ENCODE results near the gene SMG6.

SMG6 gene

GRCh38 chr17:2120586-2121335 is 182.8 kb downstream of the SMG6 start:
- TF ChIP-seq GATA1 (IDR thresholded peaks at IDR 0.05; ENCODE audit: low read depth, low read length) (no peak), POLR2A (IDR thresholded peaks at IDR 0.05; ENCODE audit: low read length) (no peak)
- no peak for DNase-seq

DNA sequence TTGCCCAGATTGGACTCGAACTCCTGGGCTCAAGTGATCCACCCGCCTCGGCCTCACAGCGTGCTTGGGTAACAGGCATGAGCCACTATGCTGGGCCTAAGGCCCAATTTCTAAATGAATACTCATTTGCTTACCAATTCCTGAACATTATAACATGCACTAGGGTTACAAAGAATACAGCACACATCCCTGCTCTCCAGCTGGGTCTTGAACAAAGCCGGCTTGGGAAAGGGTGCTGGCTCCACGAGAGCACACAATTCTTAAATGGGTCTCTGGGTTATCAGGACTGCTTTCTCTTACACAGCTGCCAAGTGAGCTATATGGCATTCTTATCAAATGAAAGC is 190.3 kb downstream of the SMG6 start:
- DNase-seq = no peak
- TF ChIP-seq POLR2A (IDR thresholded peaks at IDR 0.05; ENCODE audit: low read length) = no peak
- no peak for TF ChIP-seq GATA1 (IDR thresholded peaks at IDR 0.05; ENCODE audit: low read depth, low read length)

DNA sequence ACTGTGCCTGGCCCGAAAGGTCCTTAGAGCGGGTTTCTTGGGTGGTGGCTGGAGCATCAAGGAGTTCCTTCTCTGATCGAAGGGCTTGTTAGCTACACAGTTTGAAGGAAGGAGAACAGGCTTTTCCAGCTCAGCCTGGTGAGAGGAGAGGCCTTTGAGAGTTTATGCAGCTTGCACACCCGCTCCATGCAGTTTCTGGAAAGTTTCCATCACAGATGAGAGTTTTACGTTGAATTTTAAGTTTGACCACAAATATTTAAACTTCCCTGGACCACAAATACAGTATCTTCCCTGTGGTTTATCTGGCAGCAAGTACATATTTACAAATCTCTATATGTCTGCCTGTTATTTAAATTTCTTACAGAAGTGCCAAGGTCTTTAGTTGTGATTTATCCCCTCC is 191.9 kb downstream of the SMG6 start:
- no peak for DNase-seq
- TF ChIP-seq POLR2A (IDR thresholded peaks at IDR 0.05; ENCODE audit: low read length) (no peak), GATA1 (IDR thresholded peaks at IDR 0.05; ENCODE audit: low read depth, low read length) (no peak)

DNA sequence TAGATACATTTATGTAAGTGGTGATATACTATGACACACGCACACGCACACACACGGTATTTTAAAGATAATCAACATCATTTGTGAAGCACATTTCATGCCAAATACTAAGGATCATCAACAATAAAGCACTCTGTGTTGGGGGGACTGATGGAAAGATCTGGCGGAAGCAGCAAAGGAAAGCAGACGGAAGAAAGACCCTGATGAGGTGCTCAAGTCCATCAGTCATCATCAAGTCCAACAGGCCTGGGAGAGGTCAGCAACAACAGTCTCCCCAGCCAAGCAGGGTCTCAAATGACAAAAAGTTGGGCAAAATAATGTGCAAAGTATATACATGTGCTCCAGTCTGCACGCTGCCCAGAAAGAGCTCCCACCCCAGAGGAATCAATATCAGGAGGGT is 193.1 kb downstream of the SMG6 start:
- no peak for TF ChIP-seq POLR2A (IDR thresholded peaks at IDR 0.05; ENCODE audit: low read length)
- TF ChIP-seq GATA1 (IDR thresholded peaks at IDR 0.05; ENCODE audit: low read depth, low read length) = no peak
- DNase-seq = no peak

DNA sequence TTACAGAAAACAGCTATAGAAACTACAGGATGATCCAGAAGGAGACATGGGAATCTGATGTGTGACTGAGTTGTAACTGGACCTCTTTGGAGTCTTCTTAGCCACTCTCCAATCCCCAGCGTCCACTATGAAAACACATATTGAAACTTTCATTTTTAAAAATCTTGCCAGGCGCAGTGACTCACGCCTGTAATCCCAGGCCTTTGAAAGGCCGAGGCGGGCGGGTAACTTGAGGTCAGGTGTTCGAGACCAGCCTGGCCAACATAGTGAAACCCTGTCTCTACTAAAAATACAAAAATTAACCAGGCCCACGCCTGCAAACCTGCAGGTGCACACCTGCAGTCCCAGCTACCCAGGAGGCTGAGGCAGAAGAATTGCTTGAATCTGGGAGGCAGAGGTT is 195.4 kb downstream of the SMG6 start:
- TF ChIP-seq GATA1 (IDR thresholded peaks at IDR 0.05; ENCODE audit: low read depth, low read length) = no peak
- no peak for TF ChIP-seq POLR2A (IDR thresholded peaks at IDR 0.05; ENCODE audit: low read length)
- DNase-seq = no peak

- no peak for DNase-seq
- no peak for TF ChIP-seq POLR2A (IDR thresholded peaks at IDR 0.05; ENCODE audit: low read length)
- TF ChIP-seq GATA1 (IDR thresholded peaks at IDR 0.05; ENCODE audit: low read depth, low read length) = no peak
Measured at GRCh38 chr17:2107506-2107905, 196.1 kb downstream of the SMG6 start.

DNA sequence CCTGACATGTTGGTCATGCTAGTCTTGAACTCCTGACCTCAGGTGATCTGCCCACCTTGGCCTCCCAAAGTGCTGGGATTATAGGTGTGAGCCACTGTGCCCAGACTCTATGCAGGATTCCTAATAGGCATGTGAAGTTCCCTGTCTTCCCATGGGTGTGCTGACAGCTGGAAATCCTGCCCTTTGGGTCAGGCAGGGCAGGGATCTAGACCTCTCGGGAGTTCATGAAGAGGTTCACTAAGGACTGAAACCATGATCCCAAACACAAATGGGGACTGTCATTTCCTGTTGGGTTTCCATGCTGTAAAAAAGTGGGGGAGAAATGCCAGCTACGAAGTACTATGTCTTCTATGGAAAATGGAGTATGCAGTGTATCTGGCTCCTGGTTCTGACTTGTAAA is 196.5 kb downstream of the SMG6 start:
- TF ChIP-seq POLR2A (IDR thresholded peaks at IDR 0.05; ENCODE audit: low read length) = no peak
- TF ChIP-seq GATA1 (IDR thresholded peaks at IDR 0.05; ENCODE audit: low read depth, low read length) = no peak
- DNase-seq = no peak

DNA sequence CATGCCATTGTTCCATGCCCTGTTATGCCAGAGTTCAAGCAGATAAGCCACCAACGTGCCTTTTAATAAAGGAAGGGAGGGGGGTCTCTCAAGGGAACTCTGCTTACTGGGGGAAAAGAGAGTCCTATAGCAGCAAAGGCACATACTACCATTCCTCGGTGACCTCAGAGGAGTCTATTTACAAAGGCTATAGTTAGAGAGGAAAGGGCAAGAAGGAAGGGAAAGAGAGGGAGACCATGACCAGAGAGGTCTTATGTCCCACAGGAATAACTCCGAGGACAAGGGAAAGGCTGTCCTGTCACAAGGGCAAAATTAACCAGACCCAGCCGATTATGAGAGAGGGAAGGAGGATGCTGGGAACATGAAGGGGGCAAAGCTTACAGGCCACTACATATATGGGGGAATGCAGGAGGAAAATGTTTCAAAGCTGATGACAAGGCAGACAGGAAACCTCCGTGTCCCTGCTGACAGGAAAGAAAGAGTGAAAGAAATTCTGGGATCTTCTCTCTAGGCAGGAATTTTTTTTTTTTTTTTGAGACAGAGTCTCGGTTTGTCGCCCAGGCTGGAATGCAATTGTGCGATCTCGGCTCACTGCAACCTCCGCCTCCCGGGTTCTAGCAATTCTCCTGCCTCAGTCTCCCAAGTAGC is 197.2 kb downstream of the SMG6 start:
- no peak for DNase-seq

DNA sequence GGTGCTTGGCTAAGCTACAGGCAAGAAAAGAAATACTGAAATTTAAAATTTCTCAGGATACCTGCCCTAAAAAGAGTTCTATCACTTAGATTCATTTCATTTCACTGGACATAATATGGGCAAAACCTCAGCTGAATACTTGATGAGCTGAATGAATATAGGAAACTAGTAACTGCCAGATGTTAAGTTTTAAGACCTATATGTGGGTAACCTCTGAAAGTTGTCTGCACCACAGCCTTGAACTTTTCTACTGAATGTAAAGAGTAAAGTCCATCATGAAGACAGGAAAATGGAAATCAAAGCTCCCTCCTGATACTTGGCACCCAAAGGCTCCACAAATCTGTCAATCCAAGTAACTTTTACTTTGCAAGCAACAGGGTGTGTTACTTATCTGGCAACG is 197.9 kb downstream of the SMG6 start:
- DNase-seq = no peak
- TF ChIP-seq POLR2A (IDR thresholded peaks at IDR 0.05; ENCODE audit: low read length) (no peak), GATA1 (IDR thresholded peaks at IDR 0.05; ENCODE audit: low read depth, low read length) (no peak)

More for the DNA sequence above, 197.2 kb downstream of the SMG6 start:
- TF ChIP-seq GATA1 (IDR thresholded peaks at IDR 0.05; ENCODE audit: low read depth, low read length) = no peak
- no peak for TF ChIP-seq POLR2A (IDR thresholded peaks at IDR 0.05; ENCODE audit: low read length)

- DNase-seq = no peak
- no peak for TF ChIP-seq GATA1 (IDR thresholded peaks at IDR 0.05; ENCODE audit: low read depth, low read length)
- no peak for TF ChIP-seq POLR2A (IDR thresholded peaks at IDR 0.05; ENCODE audit: low read length)
Measured at GRCh38 chr17:2102931-2103809, 200.4 kb downstream of the SMG6 start.

- no peak for TF ChIP-seq GATA1 (IDR thresholded peaks at IDR 0.05; ENCODE audit: low read depth, low read length)
- no peak for TF ChIP-seq POLR2A (IDR thresholded peaks at IDR 0.05; ENCODE audit: low read length)
- no peak for DNase-seq
Measured at GRCh38 chr17:2101448-2102257, 201.9 kb downstream of the SMG6 start.

GRCh38 chr17:2095536-2095910 is 208.1 kb downstream of the SMG6 start:
- TF ChIP-seq GATA1 (IDR thresholded peaks at IDR 0.05; ENCODE audit: low read depth, low read length) (no peak), POLR2A (IDR thresholded peaks at IDR 0.05; ENCODE audit: low read length) (no peak)
- DNase-seq = no peak

- TF ChIP-seq POLR2A (IDR thresholded peaks at IDR 0.05; ENCODE audit: low read length) (no peak), GATA1 (IDR thresholded peaks at IDR 0.05; ENCODE audit: low read depth, low read length) (no peak)
- DNase-seq = peak; percentile 14 to 26
Measured at GRCh38 chr17:2094891-2095535, 208.6 kb downstream of the SMG6 start.

Measured in erythroblast (primary cell).